AG04450 (cell line): ENCODE results near the gene TYW1B. TPM values are rescaled to one million over a fixed set of nuclear protein-coding genes. Genes with fewer than 3 reads are reported as not detected.
"Not testable (repeated sequence)": the region's sequence is repeated elsewhere in the genome, so short reads cannot be mapped to it uniquely, and the experiment has no call there.

Source experiments
- CTCF ChIA-PET: fragments of 300-600, 350-600 bp; formaldehyde crosslinking; extraction: SDS; loops from one replicate; lab custom pipeline; 2022; ENCODE audit warnings: antibody characterized with exemption, inconsistent platforms; lab: Charles Lee
- POLR2A ChIA-PET: fragments of 350-600 bp; formaldehyde crosslinking; extraction: SDS; loops from one replicate; lab custom pipeline; 2021; ENCODE audit warnings: antibody characterized with exemption, inconsistent platforms; lab: Yijun Ruan, JAX
- DNase-seq: peaks from one replicate; pipeline ENCODE4 v3.0.0-alpha.2; 2011; ENCODE audit warnings: low read depth, low spot score
- H3K27ac ChIP-seq: one replicate; pipeline ENCODE4 v1.5.1; 2012; ENCODE audit warnings: low read depth, low read length, control low read depth
- H3K27me3 ChIP-seq: one replicate; pipeline ENCODE4 v1.6.0; 2012; ENCODE audit warnings: low read length; ENCODE audit not compliant: control insufficient read depth, insufficient read depth
- H3K4me3 ChIP-seq: 2 replicates; pipeline ENCODE4 v1.5.1; 2011; ENCODE audit warnings: mild to moderate bottlenecking, low read depth, low read length, control low read depth
- H3K9me3 ChIP-seq: 2 replicates; pipeline ENCODE4 v1.5.1; 2012; ENCODE audit warnings: low read length; ENCODE audit not compliant: control insufficient read depth, insufficient read depth
- CTCF ChIP-seq: IDR thresholded peaks from 2 replicates; pipeline ENCODE4 v1.5.1; 2011; ENCODE audit warnings: low read depth, low read length, control low read depth, inconsistent platforms
- polyA plus RNA-seq: library from polyadenylated mRNA; depleted of rRNA; stranded (reverse); fragments of >200 nt; gene quantifications from 2 replicates; pipeline ENCODE4 v1.2.3, GENCODE V29; 2011

TYW1B gene
- polyA plus RNA-seq, 1 experiment: 5.0 TPM

- CTCF ChIA-PET, DNase-seq, H3K27ac ChIP-seq, POLR2A ChIA-PET, H3K4me3 ChIP-seq, H3K27me3 ChIP-seq, H3K9me3 ChIP-seq: not testable (repeated sequence)
These were observed 247.7 kb downstream of the TYW1B start for GRCh38 chr7:72580142-72580770.

GRCh38 chr7:72577107-72577506 lies 250.9 kb downstream of the TYW1B start:
- ChIA-PET CTCF (no interaction called here), POLR2A (no interaction called here)
- DNase-seq: no peak
- TF ChIP-seq CTCF: no peak
- Histone ChIP-seq H3K27me3 (no peaks in the 10 kb centered on the region), H3K9me3 (no peaks in the 10 kb centered on the region), H3K4me3 (no peak overlapping the region), H3K27ac (no peak overlapping the region)

DNA sequence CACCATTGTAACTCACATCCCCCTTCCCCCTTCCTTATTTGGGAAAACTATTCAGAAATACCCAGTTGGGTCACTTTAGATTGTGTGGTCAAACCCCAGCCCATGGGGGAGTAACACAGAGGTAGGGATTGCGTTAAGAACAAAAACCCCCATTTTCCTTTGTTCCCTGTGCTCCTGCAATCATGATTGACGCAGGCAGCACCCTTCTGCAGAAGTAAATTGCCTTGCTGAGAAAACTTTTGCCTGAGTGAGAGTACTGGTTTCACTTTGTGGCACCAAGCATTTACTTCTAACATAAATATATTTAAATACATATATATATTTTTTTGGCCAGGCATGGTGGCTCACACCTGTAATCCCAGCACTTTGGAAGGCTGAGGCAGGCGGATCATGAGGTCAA lies 266.0 kb downstream of the TYW1B start:
- POLR2A ChIA-PET, H3K4me3 ChIP-seq, H3K27ac ChIP-seq, H3K9me3 ChIP-seq, CTCF ChIA-PET, H3K27me3 ChIP-seq, DNase-seq: not testable (repeated sequence)

DNA sequence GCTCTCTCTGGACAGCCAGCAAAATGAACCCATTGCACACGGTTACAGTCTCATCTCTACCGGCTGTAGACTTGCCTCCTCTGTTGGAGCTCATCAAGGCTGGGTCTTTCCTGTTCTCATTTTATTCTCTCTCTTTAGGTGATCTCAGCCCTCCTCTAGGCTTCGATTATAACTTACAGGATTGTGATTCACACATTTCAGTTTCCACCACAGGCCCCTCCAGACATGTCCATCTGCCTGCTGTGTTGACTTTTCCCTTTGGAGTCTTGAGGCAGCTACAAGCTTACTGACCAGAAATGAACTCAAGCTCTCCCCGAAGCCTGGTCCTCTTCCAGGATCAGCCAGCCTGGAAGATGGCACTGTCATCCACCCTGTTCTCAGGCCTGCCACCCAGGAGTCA lies 268.5 kb downstream of the TYW1B start:
- H3K27me3 ChIP-seq, H3K4me3 ChIP-seq, H3K9me3 ChIP-seq, H3K27ac ChIP-seq, DNase-seq, CTCF ChIA-PET, POLR2A ChIA-PET: not testable (repeated sequence)

DNA sequence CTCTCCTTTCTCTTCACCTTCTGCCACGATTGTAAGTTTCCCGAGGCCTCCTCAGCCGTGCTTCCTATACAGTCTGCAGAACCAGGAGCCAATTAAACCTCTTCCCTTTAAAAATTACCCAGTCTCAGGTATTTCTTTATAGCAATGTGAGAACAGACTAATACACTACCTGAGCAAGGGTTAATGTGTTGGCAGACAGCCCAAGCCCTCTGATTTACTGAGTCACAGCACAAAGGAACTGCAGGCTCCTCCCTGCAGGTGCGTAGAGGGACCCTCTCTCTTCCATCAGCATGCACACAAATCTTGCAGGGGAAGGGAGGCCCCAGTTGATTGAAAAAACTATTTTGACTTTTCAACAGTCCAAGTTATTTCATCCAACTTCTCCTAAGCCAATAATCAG lies 271.3 kb downstream of the TYW1B start:
- H3K4me3 ChIP-seq, H3K9me3 ChIP-seq, DNase-seq, H3K27ac ChIP-seq, H3K27me3 ChIP-seq, CTCF ChIA-PET, POLR2A ChIA-PET: not testable (repeated sequence)

- POLR2A ChIA-PET, DNase-seq, H3K9me3 ChIP-seq, H3K27me3 ChIP-seq, CTCF ChIA-PET, H3K4me3 ChIP-seq, H3K27ac ChIP-seq: not testable (repeated sequence)
These were observed 272.8 kb downstream of the TYW1B start for GRCh38 chr7:72555238-72555637.

- H3K4me3 ChIP-seq, DNase-seq, CTCF ChIA-PET, H3K27me3 ChIP-seq, H3K9me3 ChIP-seq, H3K27ac ChIP-seq, POLR2A ChIA-PET: not testable (repeated sequence)
These were observed 273.6 kb downstream of the TYW1B start for GRCh38 chr7:72554401-72554800.

DNA sequence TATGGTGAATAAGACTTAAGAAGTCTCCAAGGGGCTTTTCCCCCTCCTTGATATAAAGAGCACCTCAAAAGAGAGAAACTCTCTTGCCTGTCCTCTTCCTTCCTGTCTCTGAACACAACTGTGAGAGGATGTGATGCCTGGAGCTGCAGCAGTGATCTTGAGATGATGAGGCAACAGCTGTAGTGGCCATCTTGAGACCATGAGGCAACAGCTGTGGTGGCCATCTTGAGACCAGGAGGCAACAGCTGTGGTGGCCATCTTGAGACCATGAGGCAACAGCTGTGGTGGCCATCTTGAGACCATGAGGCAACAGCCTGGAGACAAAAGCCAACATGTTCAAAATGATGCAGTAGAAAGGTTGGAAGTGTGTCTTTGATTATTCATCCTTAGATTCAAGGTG lies 277.5 kb downstream of the TYW1B start:
- DNase-seq, H3K4me3 ChIP-seq, H3K9me3 ChIP-seq, H3K27me3 ChIP-seq, CTCF ChIA-PET, POLR2A ChIA-PET, H3K27ac ChIP-seq: not testable (repeated sequence)

- H3K27ac ChIP-seq, H3K4me3 ChIP-seq, POLR2A ChIA-PET, CTCF ChIA-PET, H3K9me3 ChIP-seq, H3K27me3 ChIP-seq, DNase-seq: not testable (repeated sequence)
These were observed 281.3 kb downstream of the TYW1B start for GRCh38 chr7:72546586-72547237.

DNA sequence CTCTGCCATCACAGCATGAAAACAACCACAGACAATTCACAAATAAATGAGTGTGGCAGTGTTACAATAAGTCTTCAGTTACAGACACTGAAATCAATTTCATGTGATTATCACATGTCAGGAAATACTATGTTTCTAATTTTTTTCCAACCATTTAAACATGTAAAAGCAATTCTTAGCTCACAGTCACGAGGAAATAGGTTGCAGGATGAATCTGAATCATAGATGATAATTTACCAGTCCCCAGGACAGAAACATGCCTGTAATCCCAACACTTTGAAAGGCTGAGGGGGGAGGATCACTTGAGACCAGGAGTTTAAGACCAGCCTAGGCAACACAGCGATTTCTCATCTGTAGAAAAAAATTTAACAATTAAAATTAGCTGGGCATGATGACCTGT lies 283.5 kb downstream of the TYW1B start:
- H3K9me3 ChIP-seq, DNase-seq, H3K27ac ChIP-seq, H3K27me3 ChIP-seq, POLR2A ChIA-PET, CTCF ChIA-PET, H3K4me3 ChIP-seq: not testable (repeated sequence)
